GM23248 (cell line): Measurements from ENCODE around the gene SHPK.

Source experiments
- EZH2 ChIP-seq: fragments of 200-600 bp; sonication (generic); IDR thresholded peaks from 2 replicates; pipeline ENCODE4 v1.6.1; 2018; ENCODE audit warnings: antibody characterized with exemption, mild to moderate bottlenecking; ENCODE audit not compliant: insufficient read depth, poor library complexity, severe bottlenecking
- EZH2phosphoT487 ChIP-seq: fragments of 200-600 bp; sonication (generic); IDR thresholded peaks from 2 replicates; pipeline ENCODE4 v1.6.1; 2018; ENCODE audit warnings: antibody characterized with exemption, moderate library complexity, mild to moderate bottlenecking, low read depth; ENCODE audit not compliant: insufficient read depth

GRCh38 chr17:3632287-3632686, 3.8 kb downstream of the SHPK start:
- TF ChIP-seq EZH2phosphoT487 = no peak
- TF ChIP-seq EZH2 = no peak
